HepG2 (cell line): ENCODE results near the gene C1orf159. TPM values are rescaled to one million over a fixed set of nuclear protein-coding genes. Genes with fewer than 3 reads are reported as not detected.
A peak's percentile ranks its signal among the peaks of the same experiment; 100 is the strongest.

Experiments
- FOSL1 ChIP-seq: sonication (generic); formaldehyde crosslinking; IDR thresholded peaks from 2 replicates; pipeline ENCODE4 v1.9.0; 2021; ENCODE audit warnings: missing genetic modification reagents, borderline replicate concordance
- HMGXB4 ChIP-seq, 2 experiments: sonication (generic) in 1 of 2; formaldehyde crosslinking in 1 of 2; IDR thresholded peaks; 2 replicates each; pipeline versions ENCODE4 v1.4.0 to v1.6.1; 2018 to 2020; ENCODE audit warnings: missing genetic modification reagents in 2 of 2, borderline replicate concordance in 1 of 2, low read depth in 1 of 2, mild to moderate bottlenecking in 1 of 2, missing biosample characterization in 1 of 2
- HNF4A ChIP-seq: sonication (generic); formaldehyde crosslinking; IDR thresholded peaks from 2 replicates; pipeline ENCODE4 v1.4.0; 2020; ENCODE audit warnings: missing genetic modification reagents
- IKZF5 ChIP-seq: IDR thresholded peaks from 2 replicates; pipeline ENCODE4 v1.6.1; 2018; ENCODE audit warnings: missing genetic modification reagents, mild to moderate bottlenecking, missing compliant biosample characterization
- MAF1 ChIP-seq: sonication (generic); formaldehyde crosslinking; IDR thresholded peaks from 2 replicates; pipeline ENCODE4 v1.5.0; 2020; ENCODE audit warnings: missing genetic modification reagents, borderline replicate concordance
- NCOR1 ChIP-seq: fragments of 200-600 bp; sonication (generic); IDR thresholded peaks from 2 replicates; pipeline ENCODE4 v1.7.0; 2017; ENCODE audit warnings: antibody characterized with exemption, low read length, borderline replicate concordance
- PITX1 ChIP-seq: sonication (generic); formaldehyde crosslinking; IDR thresholded peaks from 2 replicates; pipeline ENCODE4 v1.5.1; 2020; ENCODE audit warnings: mild to moderate bottlenecking, missing genetic modification reagents
- POLR2AphosphoS5 ChIP-seq: IDR thresholded peaks from 2 replicates; pipeline ENCODE4 v1.6.1; 2012; ENCODE audit warnings: low read depth, low read length
- SMAD3 ChIP-seq: sonication (generic); formaldehyde crosslinking; IDR thresholded peaks from 2 replicates; pipeline ENCODE4 v1.4.0; 2020; ENCODE audit warnings: missing genetic modification reagents
- TCF7 ChIP-seq: sonication (generic); IDR thresholded peaks from 2 replicates; pipeline ENCODE4 v1.6.1; 2016; ENCODE audit warnings: antibody characterized with exemption, low read depth
- TMF1 ChIP-seq: sonication (generic); formaldehyde crosslinking; IDR thresholded peaks from 2 replicates; pipeline ENCODE4 v1.8.1; 2022; ENCODE audit warnings: low read depth, missing genetic modification reagents
- ZBTB1 ChIP-seq: sonication (generic); formaldehyde crosslinking; IDR thresholded peaks from 2 replicates; pipeline ENCODE4 v1.4.0; 2020; ENCODE audit warnings: missing genetic modification reagents, borderline replicate concordance
- ZBTB7B ChIP-seq: sonication (generic); formaldehyde crosslinking; IDR thresholded peaks from 2 replicates; pipeline ENCODE4 v1.4.0; 2020; ENCODE audit warnings: missing genetic modification reagents
- ZNF253 ChIP-seq: sonication (generic); formaldehyde crosslinking; IDR thresholded peaks from 2 replicates; pipeline ENCODE4 v1.8.0; 2022; ENCODE audit warnings: mild to moderate bottlenecking, missing genetic modification reagents, borderline replicate concordance
- ZNF382 ChIP-seq: sonication (generic); formaldehyde crosslinking; IDR thresholded peaks from 2 replicates; pipeline ENCODE4 v1.5.0; 2020; ENCODE audit warnings: missing genetic modification reagents, mild to moderate bottlenecking, borderline replicate concordance
- ZNF816 ChIP-seq: sonication (generic); formaldehyde crosslinking; IDR thresholded peaks from 2 replicates; pipeline ENCODE4 v1.8.0; 2022; ENCODE audit warnings: missing genetic modification reagents, mild to moderate bottlenecking, borderline replicate concordance
- polyA plus RNA-seq, 8 experiments: library from polyadenylated mRNA; depleted of rRNA in 3 of 8; stranded (reverse) in 7 of 8; unstranded in 1 of 8; fragments of >200 nt; fragmentation: Illumina TruSeq in 4 of 8; extraction: Trizol in 4 of 8; gene quantifications; 2 replicates each; pipeline versions ENCODE4 v1.2.1 to v1.2.3, GENCODE V29; 2011 to 2016; ENCODE audit warnings: low read depth in 4 of 8, missing spikeins in 1 of 8, mixed read lengths in 1 of 8; ENCODE audit not compliant: insufficient read depth in 1 of 8
- total RNA-seq, 5 experiments: library from RNA; depleted of rRNA; stranded (reverse); fragments of >200 nt; fragmentation: Illumina TruSeq; extraction: Trizol; gene quantifications; 2 replicates each; pipeline ENCODE4 v1.2.3, GENCODE V29; 2016; ENCODE audit warnings: low read depth in 1 of 5
- TF ChIP-seq, protein P1 (sequence below): sonication (generic); formaldehyde crosslinking; IDR thresholded peaks from 2 replicates; pipeline ENCODE4 v1.4.0; 2020; ENCODE audit warnings: missing genetic modification reagents, borderline replicate concordance
- TF ChIP-seq, protein P2 (sequence below): IDR thresholded peaks from 2 replicates; pipeline ENCODE4 v1.6.1; 2016
- TF ChIP-seq, protein P3 (sequence below): sonication (generic); formaldehyde crosslinking; IDR thresholded peaks from 2 replicates; pipeline ENCODE4 v1.5.1; 2020; ENCODE audit warnings: mild to moderate bottlenecking, missing genetic modification reagents, moderate library complexity

C1orf159 gene
- total and polyA plus RNA-seq, 2 of the 13 experiments (the other 11 are each of a cell fraction or from before 2014, with no cell fraction given), result 3.8 to 6.7 TPM

- TF ChIP-seq ZNF253 (no peak), HNF4A (CRISPR knock-in tag) (peak; percentile 89), NCOR1 (peak; percentile 48; the same call in 1 of the 2 replicates), SMAD3 (CRISPR knock-in tag) (no peak), ZNF382 (CRISPR knock-in tag) (no peak), IKZF5 (CRISPR knock-in tag) (0 out of 2 replicates have a peak, but pooled peaks have one; percentile 29), ZBTB7B (CRISPR knock-in tag) (0 out of 2 replicates have a peak, but pooled peaks have one; percentile 43), ZBTB1 (CRISPR knock-in tag) (no peak), POLR2AphosphoS5 (peak; percentile 19; the same call in 1 of the 2 replicates), ZNF816 (CRISPR knock-in tag) (no peak), PITX1 (CRISPR knock-in tag) (peak; percentile 34; the same call in 1 of the 2 replicates), MAF1 (CRISPR knock-in tag) (no peak), FOSL1 (CRISPR knock-in tag) (no peak), TCF7 (no peak), TMF1 (no peak), HMGXB4 (CRISPR knock-in tag; IDR thresholded peaks at IDR 0.05; ENCODE audit: borderline replicate concordance in 1 of 2, low read depth in 1 of 2) (0 out of 4 replicates have a peak, but pooled peaks of 1 of the 2 experiments have one; percentile 19)
- TF ChIP-seq, protein P1, sequence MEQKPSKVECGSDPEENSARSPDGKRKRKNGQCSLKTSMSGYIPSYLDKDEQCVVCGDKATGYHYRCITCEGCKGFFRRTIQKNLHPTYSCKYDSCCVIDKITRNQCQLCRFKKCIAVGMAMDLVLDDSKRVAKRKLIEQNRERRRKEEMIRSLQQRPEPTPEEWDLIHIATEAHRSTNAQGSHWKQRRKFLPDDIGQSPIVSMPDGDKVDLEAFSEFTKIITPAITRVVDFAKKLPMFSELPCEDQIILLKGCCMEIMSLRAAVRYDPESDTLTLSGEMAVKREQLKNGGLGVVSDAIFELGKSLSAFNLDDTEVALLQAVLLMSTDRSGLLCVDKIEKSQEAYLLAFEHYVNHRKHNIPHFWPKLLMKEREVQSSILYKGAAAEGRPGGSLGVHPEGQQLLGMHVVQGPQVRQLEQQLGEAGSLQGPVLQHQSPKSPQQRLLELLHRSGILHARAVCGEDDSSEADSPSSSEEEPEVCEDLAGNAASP (CRISPR knock-in tag), result peak; percentile 20; the same call in 1 of the 2 replicates
- TF ChIP-seq, protein P2, sequence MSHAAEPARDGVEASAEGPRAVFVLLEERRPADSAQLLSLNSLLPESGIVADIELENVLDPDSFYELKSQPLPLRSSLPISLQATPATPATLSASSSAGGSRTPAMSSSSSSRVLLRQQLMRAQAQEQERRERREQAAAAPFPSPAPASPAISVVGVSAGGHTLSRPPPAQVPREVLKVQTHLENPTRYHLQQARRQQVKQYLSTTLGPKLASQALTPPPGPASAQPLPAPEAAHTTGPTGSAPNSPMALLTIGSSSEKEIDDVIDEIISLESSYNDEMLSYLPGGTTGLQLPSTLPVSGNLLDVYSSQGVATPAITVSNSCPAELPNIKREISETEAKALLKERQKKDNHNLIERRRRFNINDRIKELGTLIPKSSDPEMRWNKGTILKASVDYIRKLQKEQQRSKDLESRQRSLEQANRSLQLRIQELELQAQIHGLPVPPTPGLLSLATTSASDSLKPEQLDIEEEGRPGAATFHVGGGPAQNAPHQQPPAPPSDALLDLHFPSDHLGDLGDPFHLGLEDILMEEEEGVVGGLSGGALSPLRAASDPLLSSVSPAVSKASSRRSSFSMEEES (CRISPR knock-in tag), result no peak
- TF ChIP-seq, protein P3, sequence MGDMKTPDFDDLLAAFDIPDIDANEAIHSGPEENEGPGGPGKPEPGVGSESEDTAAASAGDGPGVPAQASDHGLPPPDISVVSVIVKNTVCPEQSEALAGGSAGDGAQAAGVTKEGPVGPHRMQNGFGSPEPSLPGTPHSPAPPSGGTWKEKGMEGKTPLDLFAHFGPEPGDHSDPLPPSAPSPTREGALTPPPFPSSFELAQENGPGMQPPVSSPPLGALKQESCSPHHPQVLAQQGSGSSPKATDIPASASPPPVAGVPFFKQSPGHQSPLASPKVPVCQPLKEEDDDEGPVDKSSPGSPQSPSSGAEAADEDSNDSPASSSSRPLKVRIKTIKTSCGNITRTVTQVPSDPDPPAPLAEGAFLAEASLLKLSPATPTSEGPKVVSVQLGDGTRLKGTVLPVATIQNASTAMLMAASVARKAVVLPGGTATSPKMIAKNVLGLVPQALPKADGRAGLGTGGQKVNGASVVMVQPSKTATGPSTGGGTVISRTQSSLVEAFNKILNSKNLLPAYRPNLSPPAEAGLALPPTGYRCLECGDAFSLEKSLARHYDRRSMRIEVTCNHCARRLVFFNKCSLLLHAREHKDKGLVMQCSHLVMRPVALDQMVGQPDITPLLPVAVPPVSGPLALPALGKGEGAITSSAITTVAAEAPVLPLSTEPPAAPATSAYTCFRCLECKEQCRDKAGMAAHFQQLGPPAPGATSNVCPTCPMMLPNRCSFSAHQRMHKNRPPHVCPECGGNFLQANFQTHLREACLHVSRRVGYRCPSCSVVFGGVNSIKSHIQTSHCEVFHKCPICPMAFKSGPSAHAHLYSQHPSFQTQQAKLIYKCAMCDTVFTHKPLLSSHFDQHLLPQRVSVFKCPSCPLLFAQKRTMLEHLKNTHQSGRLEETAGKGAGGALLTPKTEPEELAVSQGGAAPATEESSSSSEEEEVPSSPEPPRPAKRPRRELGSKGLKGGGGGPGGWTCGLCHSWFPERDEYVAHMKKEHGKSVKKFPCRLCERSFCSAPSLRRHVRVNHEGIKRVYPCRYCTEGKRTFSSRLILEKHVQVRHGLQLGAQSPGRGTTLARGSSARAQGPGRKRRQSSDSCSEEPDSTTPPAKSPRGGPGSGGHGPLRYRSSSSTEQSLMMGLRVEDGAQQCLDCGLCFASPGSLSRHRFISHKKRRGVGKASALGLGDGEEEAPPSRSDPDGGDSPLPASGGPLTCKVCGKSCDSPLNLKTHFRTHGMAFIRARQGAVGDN, result peak; percentile 64
Observed at GRCh38 chr1:1065265-1065939, 50.5 kb downstream of the C1orf159 start (continued).
